ENCODE results near the gene TMEM116.

TMEM116 gene

DNA sequence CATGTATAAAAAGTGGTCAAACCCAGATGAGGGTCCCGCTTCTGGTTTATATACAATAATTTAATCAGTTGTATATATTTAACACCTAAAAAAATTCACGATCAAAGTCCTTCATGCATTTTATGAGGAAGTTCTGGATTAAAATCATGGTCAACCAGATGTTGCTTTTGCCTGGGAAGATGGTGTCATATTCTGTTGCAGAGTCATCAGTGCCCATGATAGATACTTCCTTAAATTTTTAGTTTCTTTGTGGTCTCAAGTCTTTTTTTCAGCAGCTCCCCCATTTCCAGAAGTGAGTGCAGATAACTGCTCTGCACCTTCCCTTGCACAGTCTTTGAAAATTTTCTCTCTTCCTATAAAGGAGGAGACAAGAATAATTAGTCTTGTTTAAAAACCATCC is 16.3 kb upstream of the TMEM116 start:
- TF ChIP-seq, protein P1, sequence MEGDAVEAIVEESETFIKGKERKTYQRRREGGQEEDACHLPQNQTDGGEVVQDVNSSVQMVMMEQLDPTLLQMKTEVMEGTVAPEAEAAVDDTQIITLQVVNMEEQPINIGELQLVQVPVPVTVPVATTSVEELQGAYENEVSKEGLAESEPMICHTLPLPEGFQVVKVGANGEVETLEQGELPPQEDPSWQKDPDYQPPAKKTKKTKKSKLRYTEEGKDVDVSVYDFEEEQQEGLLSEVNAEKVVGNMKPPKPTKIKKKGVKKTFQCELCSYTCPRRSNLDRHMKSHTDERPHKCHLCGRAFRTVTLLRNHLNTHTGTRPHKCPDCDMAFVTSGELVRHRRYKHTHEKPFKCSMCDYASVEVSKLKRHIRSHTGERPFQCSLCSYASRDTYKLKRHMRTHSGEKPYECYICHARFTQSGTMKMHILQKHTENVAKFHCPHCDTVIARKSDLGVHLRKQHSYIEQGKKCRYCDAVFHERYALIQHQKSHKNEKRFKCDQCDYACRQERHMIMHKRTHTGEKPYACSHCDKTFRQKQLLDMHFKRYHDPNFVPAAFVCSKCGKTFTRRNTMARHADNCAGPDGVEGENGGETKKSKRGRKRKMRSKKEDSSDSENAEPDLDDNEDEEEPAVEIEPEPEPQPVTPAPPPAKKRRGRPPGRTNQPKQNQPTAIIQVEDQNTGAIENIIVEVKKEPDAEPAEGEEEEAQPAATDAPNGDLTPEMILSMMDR (IDR thresholded peaks at IDR 0.05), result no peak

DNA sequence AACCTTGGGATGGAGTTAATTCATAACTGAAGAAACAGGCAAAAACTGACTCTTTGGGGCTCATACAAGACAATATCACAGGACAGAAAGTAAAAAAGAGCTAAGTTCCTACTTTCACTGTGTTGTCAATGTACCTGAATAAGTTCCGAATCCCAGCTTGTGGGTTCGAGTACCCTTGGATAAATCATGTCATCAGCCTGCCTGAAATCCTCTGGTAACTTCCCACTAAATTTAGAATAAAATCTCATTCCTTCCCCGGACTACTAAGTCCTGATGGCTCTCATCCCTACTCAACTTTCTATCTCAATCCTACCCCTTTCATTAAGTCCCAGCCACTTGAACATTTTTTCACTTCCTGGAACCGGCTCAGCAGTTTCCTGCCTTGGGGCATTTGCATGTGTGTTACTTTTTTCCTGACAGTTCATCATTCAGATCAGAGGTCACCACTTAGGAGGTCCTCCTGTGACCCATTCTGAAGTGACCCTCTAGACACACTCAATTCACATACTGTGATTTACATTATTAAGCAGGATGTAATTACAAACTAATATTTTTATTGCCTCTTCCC is 12.9 kb upstream of the TMEM116 start:
- TF ChIP-seq, protein P1 (IDR thresholded peaks at IDR 0.05), result no peak

DNA sequence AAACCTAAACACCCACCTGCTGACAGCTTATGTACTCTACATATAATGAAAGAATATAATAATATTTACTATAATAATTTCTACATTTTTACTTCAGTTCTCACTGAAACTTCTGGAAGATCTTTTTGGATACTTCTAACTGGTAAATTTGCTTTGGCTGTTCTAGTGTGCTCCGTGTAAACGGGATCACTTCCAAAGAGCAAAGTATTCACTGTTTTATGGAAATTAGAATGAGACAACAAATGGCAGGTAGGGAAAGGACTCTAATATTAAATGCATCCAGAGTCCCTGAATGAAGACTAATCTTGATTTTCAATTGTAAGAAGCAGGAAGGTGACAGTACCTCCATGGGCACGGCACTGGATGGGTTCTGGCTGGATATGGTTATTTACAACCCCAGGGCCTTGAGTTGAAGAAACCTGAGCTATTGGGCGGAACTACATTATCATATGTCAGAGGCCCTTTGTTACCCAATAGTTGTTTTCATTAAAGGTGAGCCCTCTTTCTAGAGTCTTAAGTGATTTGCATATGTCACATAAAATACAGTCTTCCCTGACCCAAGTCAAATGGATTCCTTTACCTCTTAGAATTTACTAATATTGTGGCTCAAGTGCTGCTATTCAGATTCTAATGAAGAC is 10.9 kb upstream of the TMEM116 start:
- TF ChIP-seq, protein P1 (IDR thresholded peaks at IDR 0.05), result no peak

DNA sequence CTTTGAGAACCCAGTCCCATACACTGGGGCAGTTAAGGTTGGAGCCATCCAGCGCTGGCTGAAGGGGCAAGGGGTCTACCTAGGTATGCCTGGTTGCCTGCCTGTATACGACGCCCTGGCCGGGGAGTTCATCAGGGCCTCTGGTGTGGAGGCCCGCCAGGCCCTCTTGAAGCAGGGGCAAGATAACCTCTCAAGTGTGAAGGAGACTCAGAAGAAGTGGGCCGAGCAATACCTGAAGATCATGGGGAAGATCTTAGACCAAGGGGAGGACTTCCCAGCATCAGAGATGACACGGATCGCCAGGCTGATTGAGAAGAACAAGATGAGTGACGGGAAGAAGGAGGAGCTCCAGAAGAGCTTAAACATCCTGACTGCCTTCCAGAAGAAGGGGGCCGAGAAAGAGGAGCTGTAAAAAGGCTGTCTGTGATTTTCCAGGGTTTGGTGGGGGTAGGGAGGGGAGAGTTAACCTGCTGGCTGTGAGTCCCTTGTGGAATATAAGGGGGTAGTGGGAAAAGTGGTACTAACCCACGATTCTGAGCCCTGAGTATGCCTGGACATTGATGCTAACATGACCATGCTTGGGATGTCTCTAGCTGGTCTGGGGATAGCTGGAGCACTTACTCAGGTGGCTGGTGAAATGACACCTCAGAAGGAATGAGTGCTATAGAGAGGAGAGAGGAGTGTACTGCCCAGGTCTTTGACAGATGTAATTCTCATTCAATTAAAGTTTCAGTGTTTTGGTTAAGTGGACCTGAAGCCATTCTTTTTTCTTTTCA is 9.5 kb upstream of the TMEM116 start:
- TF ChIP-seq, protein P1 (IDR thresholded peaks at IDR 0.05), result no peak

DNA sequence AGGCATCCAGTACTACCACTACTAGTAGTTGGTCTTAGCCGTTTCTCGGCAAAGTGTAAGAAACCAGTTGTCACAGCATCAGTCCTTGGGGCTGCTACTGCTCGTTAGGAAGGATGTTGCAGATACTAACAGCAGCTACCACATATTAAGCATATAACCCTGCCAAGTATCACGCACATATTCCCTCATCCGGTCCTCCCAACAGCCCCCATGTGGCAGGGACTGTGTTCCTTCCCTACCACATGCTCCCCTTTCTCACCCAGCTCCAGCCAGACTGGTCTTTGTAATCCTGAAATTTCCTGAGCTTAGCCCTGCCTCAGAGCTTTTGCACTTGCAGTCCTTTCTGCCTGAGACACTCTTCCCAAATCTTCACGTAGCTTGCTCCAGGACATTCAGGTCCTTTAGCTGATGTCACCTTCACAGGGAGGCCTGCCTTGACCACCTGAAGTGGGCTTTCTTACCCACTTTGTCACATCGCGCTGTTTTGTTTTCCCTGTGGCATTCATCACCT is 8.0 kb upstream of the TMEM116 start:
- TF ChIP-seq, protein P1 (IDR thresholded peaks at IDR 0.05), result no peak

DNA sequence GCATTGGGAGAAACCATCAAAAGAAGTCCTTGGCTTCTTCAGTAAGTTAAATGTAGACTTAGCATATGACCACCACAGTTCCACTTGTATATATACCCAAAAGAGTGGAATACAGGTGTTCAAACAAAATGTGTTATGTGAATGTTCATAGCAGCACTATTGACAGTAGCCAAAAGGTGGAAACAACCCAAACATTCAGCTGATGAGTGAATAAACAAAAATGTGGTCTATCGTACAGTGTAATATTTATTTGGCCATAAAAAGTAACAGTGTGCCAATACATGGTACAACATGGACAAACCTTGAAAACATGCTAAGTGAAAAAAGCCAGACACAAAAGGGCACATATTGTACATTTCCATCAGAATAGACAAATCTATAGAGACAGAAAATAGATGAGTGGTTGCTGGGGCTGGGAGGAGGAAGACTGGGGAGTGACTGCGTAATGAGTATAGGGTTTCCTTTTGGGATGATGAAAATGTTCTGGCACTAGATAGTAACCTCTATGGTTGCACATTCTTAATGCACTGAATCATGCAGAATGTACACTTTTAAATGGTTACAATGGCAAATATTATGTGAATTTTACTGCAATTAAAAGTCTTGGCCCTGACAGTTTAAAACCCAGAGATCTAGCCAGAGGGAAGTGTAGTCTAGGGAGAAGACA is 5.7 kb upstream of the TMEM116 start:
- TF ChIP-seq, protein P1 (IDR thresholded peaks at IDR 0.05), result no peak

DNA sequence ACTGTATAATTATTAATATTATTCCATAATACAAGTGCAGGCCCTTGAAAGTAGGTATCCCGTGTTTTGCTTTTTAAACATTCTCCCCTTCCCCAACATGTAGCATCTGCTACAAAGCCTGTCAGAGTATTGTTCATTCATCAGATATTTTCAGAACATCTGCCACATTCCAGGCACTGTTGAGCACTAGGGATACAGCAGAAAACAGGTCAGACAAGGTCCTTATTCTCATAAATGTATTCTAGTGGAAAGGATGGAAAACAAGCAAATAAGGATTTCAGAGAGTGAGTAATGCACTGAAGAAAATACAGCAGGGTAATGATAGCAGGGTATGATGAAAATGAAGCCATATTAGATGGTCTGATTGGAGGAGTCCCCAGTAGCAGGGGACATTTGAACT is 4.1 kb upstream of the TMEM116 start:
- TF ChIP-seq, protein P1 (IDR thresholded peaks at IDR 0.05), result no peak
